ENCODE measurements around the gene RASSF8. TPM values are rescaled to one million over a fixed set of nuclear protein-coding genes. Genes with fewer than 3 reads are reported as not detected.
A peak's percentile ranks its signal among the peaks of the same experiment; 100 is the strongest.

The RASSF8 gene
- total RNA-seq, 3 donors from 2014 or later: 0.19 to 0.58 (median 0.53) TPM

DNA sequence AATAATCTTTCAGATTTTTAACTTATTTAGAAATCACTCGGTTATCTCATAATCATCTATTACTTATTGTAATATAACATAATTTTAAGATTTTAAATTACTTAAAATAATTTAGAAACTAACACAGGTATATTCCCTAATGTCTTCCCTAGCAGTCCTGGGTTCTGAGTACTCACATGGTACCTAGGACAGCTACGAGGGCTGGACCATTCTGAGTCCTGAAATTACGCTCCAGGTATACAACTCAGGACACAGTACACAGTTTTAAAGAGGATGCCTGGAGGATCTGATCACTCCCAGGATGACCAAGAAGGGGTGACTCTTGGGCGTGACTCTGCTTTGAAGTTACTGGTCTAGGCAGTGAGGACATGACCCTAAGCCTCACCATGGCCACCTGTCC is 9.1 kb upstream of the RASSF8 start:
- no peak for DNase-seq

DNA sequence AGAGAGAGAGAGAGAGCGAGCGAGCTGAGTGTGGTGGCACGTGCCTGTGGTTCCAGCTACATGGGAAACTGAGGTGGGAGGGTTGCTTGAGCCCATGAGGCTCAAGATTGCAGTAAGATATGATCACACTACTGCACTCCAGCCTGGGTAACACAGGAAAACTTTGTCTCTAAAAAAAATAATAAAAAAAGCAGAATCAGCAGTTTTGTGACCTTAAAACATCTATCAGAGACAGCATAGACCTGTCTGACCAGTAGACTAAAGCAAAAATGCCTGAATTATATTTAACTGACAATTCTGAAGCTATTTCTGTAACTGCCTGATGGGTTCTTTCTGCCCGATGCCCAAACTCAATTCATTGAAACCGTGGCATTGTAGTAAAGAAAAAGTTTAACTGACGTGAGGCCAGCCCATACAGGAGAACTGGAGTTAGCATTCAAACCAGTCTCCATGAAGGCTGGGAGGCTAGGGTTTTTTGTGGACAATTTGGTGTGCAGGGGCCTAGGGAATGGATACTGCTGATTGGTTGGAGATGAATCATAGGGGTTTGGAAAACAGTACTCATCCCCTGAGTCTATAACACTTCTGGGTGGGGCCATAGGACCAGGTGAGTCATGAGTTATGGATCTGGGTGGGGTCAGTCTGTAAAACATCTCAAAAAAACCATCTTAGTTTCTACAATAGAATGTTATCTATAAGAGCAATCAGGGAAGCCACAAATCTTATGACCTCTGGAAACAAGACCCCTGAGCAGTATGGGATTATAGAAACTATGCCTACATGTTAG is 8.0 kb upstream of the RASSF8 start:
- Mint-ChIP-seq H3K27me3 (ENCODE audit: low read depth) (peaks cover 5% of the 10 kb centered on the region), H3K36me3 (ENCODE audit: insufficient read depth) (no peaks in the 10 kb centered on the region), H3K9me3 (peaks cover 6% of the 10 kb centered on the region), H3K4me1 (ENCODE audit: low read depth) (no peaks in the 10 kb centered on the region), H3K4me3 (no peak overlapping the region)
- peak in 1 of 2 donors; percentile 48 for ATAC-seq
- DNase-seq: no peak

More for the DNA sequence above, 9.1 kb upstream of the RASSF8 start:
- Mint-ChIP-seq H3K4me1 (ENCODE audit: low read depth) (no peaks in the 10 kb centered on the region), H3K27me3 (ENCODE audit: low read depth) (no peaks in the 10 kb centered on the region), H3K9me3 (peaks cover 6% of the 10 kb centered on the region), H3K4me3 (no peak overlapping the region), H3K36me3 (ENCODE audit: insufficient read depth) (no peaks in the 10 kb centered on the region)
- ATAC-seq: no peak

DNA sequence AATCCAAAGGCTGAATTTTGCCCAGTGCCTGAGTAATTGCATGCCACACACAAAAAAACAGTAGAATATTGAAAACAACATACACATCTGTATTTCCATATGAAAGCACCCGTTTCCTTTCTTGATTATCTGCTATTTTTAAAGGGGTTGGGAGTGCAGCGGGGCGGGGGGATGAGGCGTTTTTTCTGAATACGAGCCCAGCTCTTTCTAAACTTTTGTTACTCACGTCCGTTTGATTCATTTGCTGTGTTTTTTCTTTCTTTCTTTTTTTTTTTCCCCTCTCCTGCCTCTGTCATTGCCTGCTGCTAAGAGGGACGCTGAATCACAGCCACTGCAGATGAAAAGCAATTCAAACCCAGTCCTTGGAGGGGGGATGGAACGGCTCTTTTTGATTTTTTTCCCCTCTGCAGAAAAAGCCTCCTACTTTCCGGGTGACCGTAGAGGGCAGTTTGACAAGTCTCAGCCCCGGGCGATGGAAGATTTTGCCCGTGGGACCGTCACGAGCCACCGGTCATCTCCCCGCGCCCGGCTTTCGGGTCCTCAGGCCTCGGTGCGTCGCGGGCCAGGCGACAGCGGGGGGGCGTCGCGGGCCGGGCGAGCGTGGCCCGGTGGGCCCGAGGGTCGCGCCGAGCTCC is 572 bp upstream of the RASSF8 start:
- no peak for DNase-seq
- peak overlapping the region; percentile 59 for H3K4me3 Mint-ChIP-seq
- no peaks in the 10 kb centered on the region for H3K9me3 Mint-ChIP-seq
- no peaks in the 10 kb centered on the region for H3K36me3 Mint-ChIP-seq (ENCODE audit: insufficient read depth)
- peak; percentile 53 to 58 for ATAC-seq
- H3K4me1 Mint-ChIP-seq (ENCODE audit: low read depth): peaks cover 18% of the 10 kb centered on the region
- H3K27me3 Mint-ChIP-seq (ENCODE audit: low read depth): peaks cover 56% of the 10 kb centered on the region

DNA sequence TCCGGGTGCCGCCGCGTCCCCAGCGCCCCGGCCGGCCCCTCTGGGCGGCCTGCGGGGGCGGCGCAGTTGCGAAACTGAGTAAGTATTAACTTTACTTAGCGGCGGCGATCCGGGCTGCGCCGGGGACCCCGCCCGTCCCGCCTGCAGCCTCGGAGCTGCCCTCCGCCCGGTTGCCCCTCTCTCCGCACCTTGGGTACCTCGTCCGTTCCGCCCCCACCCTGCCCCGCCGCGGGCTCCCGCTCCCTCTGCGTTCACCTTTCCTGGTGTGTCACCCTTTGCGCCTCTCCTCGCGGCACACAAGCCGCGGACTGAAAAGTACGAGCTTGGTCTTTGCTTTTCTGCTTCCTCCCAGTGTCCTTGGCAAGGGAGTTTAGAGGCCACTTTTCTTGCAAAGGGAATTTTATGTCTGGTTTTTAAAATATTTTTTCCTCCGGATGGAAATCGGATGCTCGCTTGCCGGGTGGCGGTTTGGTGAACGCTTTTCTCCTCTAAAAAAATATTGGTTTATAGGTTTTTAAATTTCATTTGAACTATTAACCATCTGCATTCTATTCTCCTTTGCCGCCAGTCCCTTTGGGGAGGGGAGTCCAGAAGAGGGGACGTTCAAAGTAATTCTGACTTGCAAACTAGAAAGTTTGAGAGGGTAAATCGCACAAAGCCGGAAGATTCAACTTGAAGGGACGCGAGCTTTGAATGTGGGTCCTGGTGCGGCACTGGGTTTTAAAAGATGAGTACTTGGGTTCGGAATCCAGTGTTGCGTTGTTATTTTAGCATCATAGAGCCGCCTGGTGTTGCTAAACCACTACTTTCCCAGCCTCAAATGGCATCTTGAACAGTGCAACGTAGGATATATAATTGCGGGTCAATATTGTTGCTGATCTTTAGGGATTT is 834 bp downstream of the RASSF8 start:
- no peaks in the 10 kb centered on the region for H3K36me3 Mint-ChIP-seq (ENCODE audit: insufficient read depth)
- peaks cover 18% of the 10 kb centered on the region for H3K4me1 Mint-ChIP-seq (ENCODE audit: low read depth)
- peaks cover 63% of the 10 kb centered on the region for H3K27me3 Mint-ChIP-seq (ENCODE audit: low read depth)
- H3K9me3 Mint-ChIP-seq: no peaks in the 10 kb centered on the region
- peak overlapping the region; percentile 74 for H3K4me3 Mint-ChIP-seq
- peak; percentile 38 to 40 for ATAC-seq
- DNase-seq: no peak

DNA sequence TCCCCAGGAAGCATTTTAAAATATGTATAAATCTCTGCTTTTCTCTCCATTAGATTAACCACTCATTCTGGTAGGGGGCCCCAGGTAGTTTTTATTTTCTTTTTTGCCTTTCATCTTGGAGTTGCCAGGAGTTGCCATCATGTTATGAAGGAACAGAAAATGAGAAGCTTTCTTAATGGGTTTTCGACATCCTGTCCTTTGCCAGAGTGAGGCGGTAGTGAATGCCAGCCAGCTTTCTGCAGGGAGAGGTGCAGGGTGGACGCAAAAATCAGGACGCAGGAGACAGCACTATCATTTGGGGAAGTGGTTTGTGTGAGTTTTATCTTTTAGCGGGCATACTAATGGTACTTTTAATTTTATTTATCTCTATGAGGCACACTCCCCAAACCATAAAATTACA is 1.7 kb downstream of the RASSF8 start:
- no peaks in the 10 kb centered on the region for H3K9me3 Mint-ChIP-seq
- no peaks in the 10 kb centered on the region for H3K36me3 Mint-ChIP-seq (ENCODE audit: insufficient read depth)
- H3K4me3 Mint-ChIP-seq: peak overlapping the region; percentile 74
- ATAC-seq (no peak), DNase-seq (no peak)
- peaks cover 60% of the 10 kb centered on the region for H3K27me3 Mint-ChIP-seq (ENCODE audit: low read depth)
- H3K4me1 Mint-ChIP-seq (ENCODE audit: low read depth): peaks cover 18% of the 10 kb centered on the region

DNA sequence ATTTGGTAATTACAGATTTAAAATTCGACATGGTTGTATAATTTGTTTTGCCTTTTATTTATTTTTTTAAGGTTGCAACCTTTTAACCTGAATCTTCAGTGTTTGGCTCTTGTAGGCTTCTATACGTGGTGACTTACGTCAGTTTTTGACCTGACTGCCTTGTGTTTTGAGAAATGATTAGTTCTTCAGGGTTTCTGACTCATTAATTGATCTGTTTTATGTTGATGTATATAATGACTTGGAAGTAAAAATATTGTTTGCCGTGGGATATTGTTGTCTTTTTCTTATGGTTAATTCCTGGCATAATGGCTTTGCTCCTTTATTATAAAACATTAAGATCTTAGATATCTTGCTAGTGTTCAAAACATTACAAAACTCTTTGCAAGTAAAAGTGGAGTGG is 2.5 kb downstream of the RASSF8 start:
- Mint-ChIP-seq H3K4me3 (no peak overlapping the region), H3K27me3 (ENCODE audit: low read depth) (peaks cover 63% of the 10 kb centered on the region), H3K9me3 (no peaks in the 10 kb centered on the region), H3K4me1 (ENCODE audit: low read depth) (peaks cover 18% of the 10 kb centered on the region), H3K36me3 (ENCODE audit: insufficient read depth) (no peaks in the 10 kb centered on the region)
- no peak for ATAC-seq
- no peak for DNase-seq

DNA sequence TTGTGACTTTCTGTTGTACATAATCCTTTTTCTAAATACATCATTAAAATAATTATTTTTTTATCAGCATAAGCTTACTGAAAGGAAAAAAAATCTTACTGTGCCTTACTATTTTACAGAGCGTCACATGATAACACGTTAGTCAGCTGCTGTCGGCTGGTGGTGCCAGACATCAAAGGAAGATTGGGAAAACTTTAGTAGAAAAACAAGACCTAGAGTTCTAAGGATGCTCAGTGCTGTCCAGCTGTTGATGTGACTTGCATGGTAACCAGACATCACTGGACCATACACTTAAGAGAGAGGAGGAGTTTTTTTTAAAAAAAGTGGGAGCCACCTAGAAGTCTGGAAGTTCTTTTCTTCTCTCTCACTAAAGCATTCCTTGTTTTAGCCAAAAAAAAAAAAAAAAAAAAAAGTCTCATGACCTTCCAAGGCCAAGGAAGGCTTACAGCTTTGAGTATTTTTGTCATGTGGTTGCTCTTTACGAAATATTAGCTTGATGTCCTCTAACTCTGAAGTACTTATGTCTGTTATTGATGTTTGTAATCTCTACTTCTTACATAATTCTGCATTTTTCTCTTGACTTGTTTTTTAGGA is 4.5 kb downstream of the RASSF8 start:
- H3K4me1 Mint-ChIP-seq (ENCODE audit: low read depth): peaks cover 14% of the 10 kb centered on the region
- DNase-seq (no peak), ATAC-seq (no peak)
- H3K36me3 Mint-ChIP-seq (ENCODE audit: insufficient read depth): no peaks in the 10 kb centered on the region
- H3K27me3 Mint-ChIP-seq (ENCODE audit: low read depth): peaks cover 43% of the 10 kb centered on the region
- H3K9me3 Mint-ChIP-seq: no peaks in the 10 kb centered on the region
- no peak overlapping the region for H3K4me3 Mint-ChIP-seq

DNA sequence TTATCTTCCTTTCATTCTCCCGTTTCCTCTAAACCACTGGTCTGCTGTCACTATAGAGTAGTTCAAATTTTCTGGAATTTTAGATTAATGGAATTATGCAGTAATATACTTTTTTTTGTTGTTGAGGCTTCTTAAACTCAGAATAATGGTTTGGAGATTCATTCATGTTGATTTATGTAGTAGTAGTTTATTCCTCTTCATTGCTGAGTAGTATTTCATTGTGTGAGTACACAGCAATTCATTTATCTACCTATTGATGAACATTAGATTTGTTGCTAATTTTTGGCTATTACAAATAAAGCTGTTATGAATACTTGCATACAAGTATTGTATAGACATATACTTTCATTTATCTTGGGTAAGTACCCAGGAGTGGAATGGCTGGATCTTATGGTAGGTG is 7.2 kb downstream of the RASSF8 start:
- H3K4me1 Mint-ChIP-seq (ENCODE audit: low read depth): no peaks in the 10 kb centered on the region
- H3K27me3 Mint-ChIP-seq (ENCODE audit: low read depth): peaks cover 40% of the 10 kb centered on the region
- DNase-seq (no peak), ATAC-seq (no peak)
- no peaks in the 10 kb centered on the region for H3K36me3 Mint-ChIP-seq (ENCODE audit: insufficient read depth)
- no peak overlapping the region for H3K4me3 Mint-ChIP-seq
- H3K9me3 Mint-ChIP-seq: no peaks in the 10 kb centered on the region

DNA sequence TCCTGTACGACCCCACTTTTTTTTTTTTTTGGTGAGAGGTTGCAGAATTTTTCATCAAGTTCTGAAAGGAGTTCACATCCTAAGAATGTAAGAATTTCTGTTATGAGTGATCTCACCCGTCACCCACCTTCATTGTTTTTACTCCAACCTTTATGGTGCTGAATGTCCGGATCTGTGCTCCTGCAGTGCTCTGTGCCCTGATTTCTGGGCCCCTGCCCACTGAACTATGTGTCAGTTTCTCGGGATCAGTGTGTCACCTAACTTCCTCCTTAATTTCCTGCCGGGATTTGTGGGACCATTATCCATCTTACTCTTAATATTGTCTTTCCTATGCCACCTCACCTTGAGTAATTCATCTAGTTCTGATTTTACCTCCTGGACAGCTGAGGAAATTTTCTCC is 11.6 kb downstream of the RASSF8 start:
- no peak overlapping the region for H3K4me3 Mint-ChIP-seq
- H3K9me3 Mint-ChIP-seq: no peaks in the 10 kb centered on the region
- no peak for DNase-seq
- no peak for ATAC-seq
- H3K27me3 Mint-ChIP-seq (ENCODE audit: low read depth): peaks cover 26% of the 10 kb centered on the region
- H3K36me3 Mint-ChIP-seq (ENCODE audit: insufficient read depth): no peaks in the 10 kb centered on the region
- H3K4me1 Mint-ChIP-seq (ENCODE audit: low read depth): no peaks in the 10 kb centered on the region

DNA sequence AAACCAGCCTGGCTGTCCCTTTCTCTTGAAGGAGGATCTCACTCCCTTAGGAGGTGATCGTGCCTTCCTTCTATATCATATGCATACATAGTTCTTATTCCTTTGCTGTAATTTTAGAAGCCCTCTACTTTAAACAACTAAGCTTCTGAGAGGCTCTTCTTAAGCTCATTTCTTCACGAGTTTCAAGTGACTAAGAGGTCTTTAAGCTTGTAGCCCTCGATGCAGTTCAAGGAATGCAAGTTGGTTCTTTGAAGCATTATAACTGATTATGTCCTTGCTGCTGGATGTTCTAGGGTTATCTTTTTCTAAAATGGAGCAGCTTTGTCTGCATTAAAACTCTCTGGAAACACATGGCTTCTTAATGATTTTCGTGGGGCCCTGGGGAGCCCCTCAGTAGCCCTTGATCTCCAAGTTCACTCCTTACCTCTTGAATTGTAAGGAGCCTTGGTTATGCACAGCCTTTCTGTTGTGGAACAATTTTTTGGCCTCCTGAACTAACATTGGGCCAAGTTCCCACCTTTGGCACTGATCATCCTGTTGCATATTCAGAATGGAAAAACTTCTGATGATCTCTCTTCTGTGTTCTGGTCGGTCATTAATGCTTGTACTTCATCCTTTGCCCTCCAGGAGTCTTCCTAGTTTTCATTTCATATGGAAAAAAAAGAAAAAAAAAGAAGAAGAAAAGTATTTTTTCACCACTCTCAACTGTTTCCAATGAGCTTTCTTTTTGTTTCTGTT is 12.6 kb downstream of the RASSF8 start:
- no peaks in the 10 kb centered on the region for H3K9me3 Mint-ChIP-seq
- DNase-seq (no peak), ATAC-seq (no peak)
- H3K36me3 Mint-ChIP-seq (ENCODE audit: insufficient read depth): no peaks in the 10 kb centered on the region
- H3K4me1 Mint-ChIP-seq (ENCODE audit: low read depth): no peaks in the 10 kb centered on the region
- H3K4me3 Mint-ChIP-seq: no peak overlapping the region
- H3K27me3 Mint-ChIP-seq (ENCODE audit: low read depth): peaks cover 22% of the 10 kb centered on the region

DNA sequence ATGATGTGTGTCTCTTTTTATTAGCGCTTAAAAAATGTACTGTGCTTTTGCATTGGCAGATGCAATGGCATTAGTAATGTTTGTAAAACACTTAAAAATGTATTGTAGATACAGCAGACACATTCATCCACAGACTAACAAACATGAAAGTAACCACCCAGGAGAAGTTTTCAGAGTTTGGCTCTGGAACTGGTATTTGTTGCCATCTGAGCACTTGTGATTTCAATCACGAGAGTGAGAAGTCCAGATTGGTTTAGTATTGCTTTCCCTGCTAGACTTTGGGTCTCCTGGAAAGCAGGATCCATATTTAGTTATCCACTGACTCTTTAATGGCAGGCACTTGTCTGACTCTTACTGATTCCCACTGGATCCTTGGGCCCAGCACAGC is 13.2 kb downstream of the RASSF8 start:
- ATAC-seq (no peak), DNase-seq (no peak)
- no peak overlapping the region for H3K4me3 Mint-ChIP-seq
- no peaks in the 10 kb centered on the region for H3K4me1 Mint-ChIP-seq (ENCODE audit: low read depth)
- H3K9me3 Mint-ChIP-seq: no peaks in the 10 kb centered on the region
- H3K36me3 Mint-ChIP-seq (ENCODE audit: insufficient read depth): no peaks in the 10 kb centered on the region
- peaks cover 22% of the 10 kb centered on the region for H3K27me3 Mint-ChIP-seq (ENCODE audit: low read depth)

DNA sequence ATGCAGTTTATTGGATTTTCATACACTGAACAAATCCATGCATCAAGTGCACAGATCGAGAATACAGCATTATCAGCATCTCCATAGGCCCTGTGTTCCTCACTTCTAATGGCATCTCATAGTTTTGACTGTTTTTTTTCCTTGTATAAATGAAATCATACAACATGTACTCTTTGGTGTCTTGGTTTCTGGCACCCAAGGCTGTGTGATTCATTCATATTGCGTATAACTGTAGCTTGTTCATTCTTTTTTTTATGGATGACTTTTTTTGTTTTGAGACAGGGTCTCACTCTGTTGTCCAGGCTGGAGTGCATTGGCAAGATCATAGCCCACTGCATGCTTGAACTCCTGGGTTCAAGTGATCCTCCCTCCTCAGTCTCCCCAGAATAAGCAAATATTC is 14.3 kb downstream of the RASSF8 start:
- ATAC-seq: no peak
- Mint-ChIP-seq H3K4me3 (no peak overlapping the region), H3K27me3 (ENCODE audit: low read depth) (peaks cover 22% of the 10 kb centered on the region), H3K9me3 (no peaks in the 10 kb centered on the region), H3K4me1 (ENCODE audit: low read depth) (no peaks in the 10 kb centered on the region), H3K36me3 (ENCODE audit: insufficient read depth) (no peaks in the 10 kb centered on the region)
- no peak for DNase-seq

DNA sequence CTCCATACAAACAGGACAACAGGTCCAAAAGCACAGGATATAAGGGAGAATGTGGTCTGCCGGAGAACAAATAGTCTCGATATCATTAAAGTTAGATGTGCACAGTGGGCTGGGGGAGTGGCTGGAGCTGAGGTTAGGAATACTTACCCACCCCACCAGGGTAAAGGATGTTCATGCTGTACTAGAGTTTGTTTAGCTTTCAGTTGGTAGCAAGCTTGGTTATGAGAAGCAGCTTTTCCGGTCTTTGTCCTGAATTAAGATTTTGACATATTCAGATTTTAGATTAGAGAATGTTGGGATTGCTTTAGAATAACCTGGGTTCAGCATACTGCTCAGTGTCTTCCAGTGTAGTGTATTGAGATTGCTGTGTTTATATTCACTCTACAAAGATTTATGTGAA is 16.7 kb downstream of the RASSF8 start:
- no peaks in the 10 kb centered on the region for H3K9me3 Mint-ChIP-seq
- DNase-seq: no peak
- no peaks in the 10 kb centered on the region for H3K4me1 Mint-ChIP-seq (ENCODE audit: low read depth)
- no peak for ATAC-seq
- peaks cover 13% of the 10 kb centered on the region for H3K27me3 Mint-ChIP-seq (ENCODE audit: low read depth)
- H3K4me3 Mint-ChIP-seq: no peak overlapping the region
- no peaks in the 10 kb centered on the region for H3K36me3 Mint-ChIP-seq (ENCODE audit: insufficient read depth)

DNA sequence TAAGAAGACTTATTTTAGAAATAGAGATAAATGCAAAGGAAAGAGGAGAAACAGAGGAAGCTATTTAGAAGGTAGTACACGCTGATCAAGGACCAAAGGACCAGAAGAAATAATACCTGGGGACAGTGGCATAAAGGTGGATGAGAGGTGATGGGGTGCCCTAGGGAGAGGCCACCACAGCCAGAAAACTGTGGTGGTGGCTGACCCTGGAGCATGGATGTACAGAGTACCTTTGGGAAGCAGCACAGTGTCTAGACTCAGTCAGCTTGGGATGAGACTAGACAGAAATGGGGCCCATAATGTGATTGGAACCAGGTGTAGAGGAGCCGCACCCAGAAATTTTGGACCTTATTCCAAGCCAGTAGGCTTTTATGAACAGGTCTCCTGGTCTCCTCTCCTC is 17.2 kb downstream of the RASSF8 start:
- no peak for DNase-seq
- Mint-ChIP-seq H3K36me3 (ENCODE audit: insufficient read depth) (no peaks in the 10 kb centered on the region), H3K27me3 (ENCODE audit: low read depth) (peaks cover 10% of the 10 kb centered on the region), H3K4me3 (no peak overlapping the region), H3K4me1 (ENCODE audit: low read depth) (no peaks in the 10 kb centered on the region), H3K9me3 (no peaks in the 10 kb centered on the region)
- no peak for ATAC-seq
